ENCODE data around the gene ETV7.
"Not testable (repeated sequence)": the region's sequence is repeated elsewhere in the genome, so short reads cannot be mapped to it uniquely, and the experiment has no call there.

GRCh38 chr6:36338223-36338622, 49.2 kb downstream of the ETV7 start:
- TF ChIP-seq CTCF, POLR2AphosphoS5 (IDR thresholded peaks at IDR 0.05): not testable (repeated sequence)

Measured in sigmoid colon (tissue), 4 donors.